ENCODE data around the gene TGFBR3L.

TGFBR3L gene

GRCh38 chr19:7931221-7932061, 16.8 kb downstream of the TGFBR3L start:
- TF ChIP-seq CTCF (IDR thresholded peaks at IDR 0.05; ENCODE audit: low read length, missing control alignments), result no peak
- no peak for DNase-seq (ENCODE audit: low read depth)
- H3K4me3 ChIP-seq (replicated peaks; ENCODE audit: low read depth, low read length), result no peak overlapping the region

DNA sequence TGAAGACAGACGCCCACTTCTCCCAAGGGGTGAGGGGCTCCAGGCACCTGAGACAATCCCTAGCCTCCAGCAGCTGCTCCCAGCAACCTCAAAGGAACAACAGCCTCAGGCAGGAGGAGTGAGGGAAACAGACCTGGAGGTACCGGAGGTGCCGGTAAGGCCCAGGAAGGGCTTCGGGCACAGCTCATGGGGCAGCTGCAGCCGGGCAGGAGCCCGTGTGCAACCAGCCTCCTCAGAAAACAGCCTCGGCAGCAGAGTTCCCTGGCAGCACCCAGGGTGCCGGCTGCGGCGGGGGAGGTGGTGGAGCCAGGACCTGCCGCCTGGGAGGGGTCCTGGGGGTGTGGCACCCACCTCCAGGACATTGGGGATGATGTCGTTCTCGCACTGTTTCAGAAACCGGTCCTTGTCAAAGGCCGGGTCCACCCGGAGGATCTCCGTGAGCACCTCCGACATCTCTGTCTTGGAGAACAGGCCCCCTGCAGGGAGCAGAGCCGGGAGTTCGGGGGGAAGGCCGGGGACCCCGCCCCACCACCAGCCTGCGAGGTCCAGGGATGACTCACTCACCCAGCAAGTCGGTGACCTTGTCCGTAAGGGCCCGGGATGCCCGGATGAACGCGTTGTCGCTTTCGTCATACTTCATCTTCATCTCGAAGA, 17.8 kb downstream of the TGFBR3L start:
- no peak for DNase-seq (ENCODE audit: low read depth)
- H3K4me3 ChIP-seq (replicated peaks; ENCODE audit: low read depth, low read length), result no peak overlapping the region
- TF ChIP-seq CTCF (IDR thresholded peaks at IDR 0.05; ENCODE audit: low read length, missing control alignments), result no peak

DNA sequence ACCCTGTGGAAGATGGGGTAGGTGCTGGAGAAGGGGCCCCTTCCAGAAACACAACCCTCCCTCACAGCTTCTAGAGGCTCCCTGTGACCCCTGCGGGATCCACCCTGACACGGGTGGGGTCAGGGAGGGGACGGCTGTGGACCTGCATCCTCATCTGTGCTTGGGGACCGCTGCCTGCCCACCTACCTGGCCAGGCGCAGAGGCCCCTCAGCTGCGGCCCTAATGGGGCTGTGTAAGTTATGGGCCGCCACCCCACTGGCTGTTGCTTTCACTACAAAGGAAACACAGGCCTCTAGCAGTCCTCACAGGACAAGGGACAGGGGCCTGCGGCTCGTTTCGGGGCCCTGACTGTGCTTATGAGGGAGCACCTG, 18.3 kb downstream of the TGFBR3L start:
- no peak overlapping the region for H3K4me3 ChIP-seq (replicated peaks; ENCODE audit: low read depth, low read length)
- no peak for TF ChIP-seq CTCF (IDR thresholded peaks at IDR 0.05; ENCODE audit: low read length, missing control alignments)
- DNase-seq (ENCODE audit: low read depth), result no peak

DNA sequence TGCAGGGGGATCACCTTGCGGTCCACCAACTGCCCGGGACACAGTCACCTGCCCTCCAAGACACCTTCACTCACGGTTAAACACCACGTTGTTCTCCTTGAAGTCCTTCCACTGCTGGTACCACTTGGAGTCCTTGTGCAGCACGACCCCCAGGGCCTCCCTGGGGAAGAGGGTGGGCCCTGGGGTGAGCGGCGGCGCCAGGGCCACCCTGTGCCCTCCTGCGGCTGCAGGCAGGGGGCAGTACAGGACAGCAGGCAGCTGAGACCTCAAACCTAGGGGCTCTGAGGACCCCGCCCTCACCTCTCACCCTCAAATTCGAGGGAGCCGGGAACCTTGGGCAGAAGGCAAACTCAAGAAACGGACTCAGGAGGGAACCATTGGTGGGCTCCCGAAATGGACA, 18.8 kb downstream of the TGFBR3L start:
- H3K4me3 ChIP-seq (replicated peaks; ENCODE audit: low read depth, low read length), result no peak overlapping the region
- peak; percentile 21 for TF ChIP-seq CTCF (IDR thresholded peaks at IDR 0.05; ENCODE audit: low read length, missing control alignments)
- DNase-seq (ENCODE audit: low read depth), result no peak

DNA sequence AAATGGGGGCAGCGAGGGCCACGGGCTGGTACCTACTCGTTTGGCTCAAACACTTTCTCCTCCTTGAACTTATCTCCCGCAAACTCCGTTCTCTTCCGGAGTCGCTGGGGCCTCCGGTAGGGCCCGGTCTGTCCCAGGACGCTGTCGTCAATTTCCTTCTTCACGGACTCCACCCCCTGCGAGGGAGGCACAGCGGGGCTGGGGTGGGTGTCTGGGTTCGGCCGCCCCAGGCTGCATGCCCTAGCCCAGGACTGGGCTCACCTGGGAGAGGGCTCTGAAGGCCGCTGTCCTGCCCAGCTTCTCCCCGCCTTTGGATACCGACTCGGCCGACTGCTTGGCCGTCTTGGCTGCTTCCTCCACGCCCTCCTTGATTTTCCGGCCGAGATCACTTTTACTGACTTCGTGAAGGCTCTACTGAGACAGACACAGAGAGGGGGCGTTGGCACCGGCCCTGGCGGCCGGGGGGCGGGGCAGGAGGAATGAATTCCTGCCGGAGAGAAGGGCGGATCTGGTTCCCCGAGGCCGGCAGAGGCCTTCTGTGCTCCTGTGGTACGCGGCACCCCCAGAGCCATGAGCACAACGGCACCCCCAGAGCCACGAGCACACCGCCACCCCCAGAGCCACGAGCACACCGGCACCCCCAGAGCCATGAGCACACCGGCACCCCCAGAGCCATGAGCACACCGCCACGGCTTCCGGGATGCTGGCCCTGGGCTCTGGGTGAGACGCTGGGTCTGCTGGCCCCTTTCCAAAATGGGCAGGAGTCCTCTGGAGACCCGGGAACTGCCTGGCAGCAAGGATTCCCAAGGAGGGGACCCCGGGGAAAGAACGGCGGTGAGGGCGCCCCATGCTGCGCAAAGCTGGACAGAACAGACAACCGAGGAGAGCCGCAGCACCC, 19.4 kb downstream of the TGFBR3L start:
- DNase-seq (ENCODE audit: low read depth), result no peak
- TF ChIP-seq CTCF (IDR thresholded peaks at IDR 0.05; ENCODE audit: low read length, missing control alignments), result no peak
- no peak overlapping the region for H3K4me3 ChIP-seq (replicated peaks; ENCODE audit: low read depth, low read length)

DNA sequence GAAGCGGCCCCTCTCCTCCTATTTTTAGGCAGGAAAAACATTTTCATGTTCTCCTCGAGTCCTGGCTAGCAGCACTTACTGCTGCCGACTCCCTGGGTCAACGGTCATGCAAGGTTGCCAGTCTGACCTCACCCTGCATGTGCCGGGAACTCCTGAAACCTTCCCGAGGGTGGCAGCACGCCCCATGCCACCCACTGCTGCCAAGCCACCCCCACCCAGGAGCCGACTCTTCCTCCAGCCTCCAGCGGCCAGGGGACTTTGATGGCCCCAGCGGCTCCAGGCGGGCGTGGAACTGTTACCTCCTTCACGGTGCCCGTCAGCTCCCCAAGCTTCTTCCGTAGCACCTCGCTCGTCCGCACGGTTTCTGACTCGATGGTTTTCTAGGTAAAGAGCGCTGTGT, 20.1 kb downstream of the TGFBR3L start:
- H3K4me3 ChIP-seq (replicated peaks; ENCODE audit: low read depth, low read length), result no peak overlapping the region
- no peak for DNase-seq (ENCODE audit: low read depth)
- TF ChIP-seq CTCF (IDR thresholded peaks at IDR 0.05; ENCODE audit: low read length, missing control alignments), result no peak

Measured in fibroblast of pulmonary artery (primary cell).